ENCODE data around the gene ZFP1. TPM values are rescaled to one million over a fixed set of nuclear protein-coding genes. Genes with fewer than 3 reads are reported as not detected.
"Not testable (repeated sequence)": the region's sequence is repeated elsewhere in the genome, so short reads cannot be mapped to it uniquely, and the experiment has no call there.

ZFP1 gene
- total RNA-seq, 1 donor from 2014 or later, result 17.0 TPM

GRCh38 chr16:75207831-75208230 is 59.5 kb downstream of the ZFP1 start:
- Mint-ChIP-seq H3K9me3 (ENCODE audit: unreplicated experiment) (no peaks in the 10 kb centered on the region), H3K4me1 (ENCODE audit: unreplicated experiment) (no peaks in the 10 kb centered on the region), H3K4me3 (ENCODE audit: unreplicated experiment) (no peak overlapping the region), H3K27ac (ENCODE audit: unreplicated experiment) (no peak overlapping the region), H3K27me3 (ENCODE audit: unreplicated experiment) (peaks cover 2% of the 10 kb centered on the region), H3K36me3 (ENCODE audit: unreplicated experiment) (no peaks in the 10 kb centered on the region)
- no peak for DNase-seq (ENCODE audit: extremely low spot score, unreplicated experiment)
- no peak for TF ChIP-seq CTCF (IDR thresholded peaks at IDR 0.05)

GRCh38 chr16:75208242-75208825 is 60.0 kb downstream of the ZFP1 start:
- TF ChIP-seq CTCF (IDR thresholded peaks at IDR 0.05), result no peak
- no peaks in the 10 kb centered on the region for H3K36me3 Mint-ChIP-seq (ENCODE audit: unreplicated experiment)
- DNase-seq (ENCODE audit: extremely low spot score, unreplicated experiment), result no peak
- H3K27ac Mint-ChIP-seq (ENCODE audit: unreplicated experiment), result no peak overlapping the region
- peaks cover 2% of the 10 kb centered on the region for H3K27me3 Mint-ChIP-seq (ENCODE audit: unreplicated experiment)
- no peaks in the 10 kb centered on the region for H3K9me3 Mint-ChIP-seq (ENCODE audit: unreplicated experiment)
- no peak overlapping the region for H3K4me3 Mint-ChIP-seq (ENCODE audit: unreplicated experiment)
- H3K4me1 Mint-ChIP-seq (ENCODE audit: unreplicated experiment), result no peaks in the 10 kb centered on the region

- no peak for DNase-seq (ENCODE audit: extremely low spot score, unreplicated experiment)
- TF ChIP-seq CTCF (IDR thresholded peaks at IDR 0.05), result no peak
- H3K4me3 Mint-ChIP-seq (ENCODE audit: unreplicated experiment), result no peak overlapping the region
These were observed 60.7 kb downstream of the ZFP1 start for GRCh38 chr16:75208861-75209505.

GRCh38 chr16:75209514-75209913 is 61.2 kb downstream of the ZFP1 start:
- H3K4me1 Mint-ChIP-seq (ENCODE audit: unreplicated experiment); H3K36me3 Mint-ChIP-seq (ENCODE audit: unreplicated experiment); H3K27me3 Mint-ChIP-seq (ENCODE audit: unreplicated experiment); H3K9me3 Mint-ChIP-seq (ENCODE audit: unreplicated experiment); H3K4me3 Mint-ChIP-seq (ENCODE audit: unreplicated experiment); DNase-seq (ENCODE audit: extremely low spot score, unreplicated experiment); H3K27ac Mint-ChIP-seq (ENCODE audit: unreplicated experiment): not testable (repeated sequence)

More at GRCh38 chr16:75208861-75209505, 60.7 kb downstream of the ZFP1 start:
- no peaks in the 10 kb centered on the region for H3K36me3 Mint-ChIP-seq (ENCODE audit: unreplicated experiment)
- H3K27me3 Mint-ChIP-seq (ENCODE audit: unreplicated experiment), result peaks cover 2% of the 10 kb centered on the region
- H3K4me1 Mint-ChIP-seq (ENCODE audit: unreplicated experiment), result no peaks in the 10 kb centered on the region
- no peak overlapping the region for H3K27ac Mint-ChIP-seq (ENCODE audit: unreplicated experiment)
- H3K9me3 Mint-ChIP-seq (ENCODE audit: unreplicated experiment), result no peaks in the 10 kb centered on the region

GRCh38 chr16:75209944-75210343 is 61.6 kb downstream of the ZFP1 start:
- DNase-seq (ENCODE audit: extremely low spot score, unreplicated experiment), result no peak
- no peaks in the 10 kb centered on the region for H3K36me3 Mint-ChIP-seq (ENCODE audit: unreplicated experiment)
- no peak overlapping the region for H3K27ac Mint-ChIP-seq (ENCODE audit: unreplicated experiment)
- no peaks in the 10 kb centered on the region for H3K9me3 Mint-ChIP-seq (ENCODE audit: unreplicated experiment)
- peaks cover 2% of the 10 kb centered on the region for H3K27me3 Mint-ChIP-seq (ENCODE audit: unreplicated experiment)
- no peak overlapping the region for H3K4me3 Mint-ChIP-seq (ENCODE audit: unreplicated experiment)
- no peaks in the 10 kb centered on the region for H3K4me1 Mint-ChIP-seq (ENCODE audit: unreplicated experiment)
- no peak for TF ChIP-seq CTCF (IDR thresholded peaks at IDR 0.05)

GRCh38 chr16:75211286-75211685 is 63.0 kb downstream of the ZFP1 start:
- not testable (repeated sequence) for H3K9me3 Mint-ChIP-seq (ENCODE audit: unreplicated experiment); H3K4me3 Mint-ChIP-seq (ENCODE audit: unreplicated experiment); H3K4me1 Mint-ChIP-seq (ENCODE audit: unreplicated experiment); H3K27me3 Mint-ChIP-seq (ENCODE audit: unreplicated experiment); DNase-seq (ENCODE audit: extremely low spot score, unreplicated experiment); H3K27ac Mint-ChIP-seq (ENCODE audit: unreplicated experiment); H3K36me3 Mint-ChIP-seq (ENCODE audit: unreplicated experiment)
